HepG2 (cell line): ENCODE data around the gene GCLM. TPM values are rescaled to one million over a fixed set of nuclear protein-coding genes. Genes with fewer than 3 reads are reported as not detected.

Experiments used
- EP300 ChIP-seq, 3 experiments: sonication (generic) in 1 of 3; formaldehyde crosslinking in 1 of 3; IDR thresholded peaks; 2 replicates each; pipeline versions ENCODE4 v1.5.1 to v1.6.1; 2011 to 2020; ENCODE audit warnings: low read depth in 2 of 3, low read length in 2 of 3, borderline replicate concordance in 1 of 3, improper control_type of control experiment in 1 of 3, mild to moderate bottlenecking in 1 of 3, missing genetic modification reagents in 1 of 3, moderate library complexity in 1 of 3
- HDAC1 ChIP-seq: sonication (generic); formaldehyde crosslinking; IDR thresholded peaks from 2 replicates; pipeline ENCODE4 v1.5.1; 2020; ENCODE audit warnings: mild to moderate bottlenecking, missing genetic modification reagents
- HNF1B ChIP-seq: sonication (generic); formaldehyde crosslinking; IDR thresholded peaks from 2 replicates; pipeline ENCODE4 v1.5.1; 2020; ENCODE audit warnings: mild to moderate bottlenecking, moderate library complexity, missing genetic modification reagents
- HNF4G ChIP-seq, 2 experiments: sonication (generic) in 1 of 2; formaldehyde crosslinking in 1 of 2; IDR thresholded peaks; 2 replicates each; pipeline versions ENCODE4 v1.4.0 to v1.6.1; 2011 to 2020; ENCODE audit warnings: borderline replicate concordance in 2 of 2, low read depth in 2 of 2, mild to moderate bottlenecking in 2 of 2, low read length in 1 of 2, missing genetic modification reagents in 1 of 2, moderate library complexity in 1 of 2
- HOXD1 ChIP-seq: sonication (generic); formaldehyde crosslinking; IDR thresholded peaks from 2 replicates; pipeline ENCODE4 v1.5.0; 2020; ENCODE audit warnings: missing genetic modification reagents
- MED8 ChIP-seq: sonication (generic); formaldehyde crosslinking; IDR thresholded peaks from 2 replicates; pipeline ENCODE4 v1.8.1; 2023; ENCODE audit warnings: mild to moderate bottlenecking, missing genetic modification reagents; ENCODE audit not compliant: insufficient replicate concordance
- MYPOP ChIP-seq: sonication (generic); formaldehyde crosslinking; IDR thresholded peaks from 2 replicates; pipeline ENCODE4 v1.8.1; 2023; ENCODE audit warnings: mild to moderate bottlenecking, moderate library complexity, missing genetic modification reagents
- NFYB ChIP-seq: sonication (generic); formaldehyde crosslinking; IDR thresholded peaks from 2 replicates; pipeline ENCODE4 v1.4.0; 2020; ENCODE audit warnings: missing genetic modification reagents
- PTBP1 ChIP-seq: fragments of 200-400 bp; formaldehyde crosslinking; IDR thresholded peaks from 2 replicates; pipeline ENCODE4 v1.6.1; 2018; ENCODE audit warnings: low read length, low read depth; ENCODE audit not compliant: poor library complexity, severe bottlenecking
- SP140L ChIP-seq: sonication (generic); formaldehyde crosslinking; IDR thresholded peaks from 2 replicates; pipeline ENCODE4 v1.4.0; 2020; ENCODE audit warnings: missing genetic modification reagents, borderline replicate concordance
- SPEN ChIP-seq: sonication (generic); formaldehyde crosslinking; IDR thresholded peaks from 2 replicates; pipeline ENCODE4 v1.5.1; 2020; ENCODE audit warnings: low read depth, mild to moderate bottlenecking, missing genetic modification reagents
- TERF1 ChIP-seq: sonication (generic); formaldehyde crosslinking; IDR thresholded peaks from 2 replicates; pipeline ENCODE4 v1.8.0; 2022; ENCODE audit warnings: mild to moderate bottlenecking, missing genetic modification reagents, moderate library complexity
- U2AF2 ChIP-seq: fragments of 200-400 bp; formaldehyde crosslinking; IDR thresholded peaks from 2 replicates; pipeline ENCODE4 v1.6.1; 2017; ENCODE audit warnings: low read depth, mild to moderate bottlenecking, low read length
- ZFP91 ChIP-seq: sonication (generic); formaldehyde crosslinking; IDR thresholded peaks from 2 replicates; pipeline ENCODE4 v1.9.0; 2022; ENCODE audit warnings: missing genetic modification reagents, mild to moderate bottlenecking, borderline replicate concordance
- ZNF781 ChIP-seq: sonication (generic); formaldehyde crosslinking; IDR thresholded peaks from 2 replicates; pipeline ENCODE4 v1.5.1; 2020; ENCODE audit warnings: borderline replicate concordance, mild to moderate bottlenecking, missing genetic modification reagents; ENCODE audit errors: not compliant biosample characterization
- ZNF782 ChIP-seq: sonication (generic); formaldehyde crosslinking; IDR thresholded peaks from 2 replicates; pipeline ENCODE4 v1.4.0; 2020; ENCODE audit warnings: missing genetic modification reagents, mild to moderate bottlenecking, borderline replicate concordance
- ZNF83 ChIP-seq: sonication (generic); formaldehyde crosslinking; IDR thresholded peaks from 2 replicates; pipeline ENCODE4 v1.4.0; 2020; ENCODE audit warnings: missing genetic modification reagents, mild to moderate bottlenecking, borderline replicate concordance
- polyA plus RNA-seq, 8 experiments: library from polyadenylated mRNA; depleted of rRNA in 3 of 8; stranded (reverse) in 7 of 8; unstranded in 1 of 8; fragments of >200 nt; fragmentation: Illumina TruSeq in 4 of 8; extraction: Trizol in 4 of 8; gene quantifications; 2 replicates each; pipeline versions ENCODE4 v1.2.1 to v1.2.3, GENCODE V29; 2011 to 2016; ENCODE audit warnings: low read depth in 4 of 8, missing spikeins in 1 of 8, mixed read lengths in 1 of 8; ENCODE audit not compliant: insufficient read depth in 1 of 8
- total RNA-seq, 5 experiments: library from RNA; depleted of rRNA; stranded (reverse); fragments of >200 nt; fragmentation: Illumina TruSeq; extraction: Trizol; gene quantifications; 2 replicates each; pipeline ENCODE4 v1.2.3, GENCODE V29; 2016; ENCODE audit warnings: low read depth in 1 of 5
- TF ChIP-seq, protein P1 (sequence below): sonication (generic); formaldehyde crosslinking; IDR thresholded peaks from 2 replicates; pipeline ENCODE4 v1.9.0; 2021; ENCODE audit warnings: missing genetic modification reagents, mild to moderate bottlenecking, borderline replicate concordance

Gene GCLM
- total and polyA plus RNA-seq, 2 of the 13 experiments (the other 11 are each of a cell fraction or from before 2014, with no cell fraction given) = 8.7 to 29.9 TPM

GRCh38 chr1:93846992-93847810 lies 62.0 kb downstream of the GCLM start (continued):
- TF ChIP-seq MYPOP (CRISPR knock-in tag) = peak; percentile 94
- peak; percentile 56; the same call in 1 of the 2 replicates for TF ChIP-seq NFYB
- TF ChIP-seq SP140L (CRISPR knock-in tag) = no peak
- peak; percentile 77; the same call in 1 of the 2 replicates for TF ChIP-seq U2AF2
- peak; percentile 45 for TF ChIP-seq MED8 (CRISPR knock-in tag)
- peak; percentile 95; the same call in 1 of the 2 replicates for TF ChIP-seq ZNF83 (CRISPR knock-in tag)
- TF ChIP-seq TERF1 = no peak
- TF ChIP-seq HOXD1 (CRISPR knock-in tag) = peak; percentile 28; the same call in 1 of the 2 replicates
- peak; percentile 79; the same call in 1 of the 2 replicates for TF ChIP-seq SPEN (CRISPR knock-in tag)
- peak; percentile 77; the same call in 1 of the 2 replicates for TF ChIP-seq ZFP91 (CRISPR knock-in tag)
- TF ChIP-seq HNF4G (IDR thresholded peaks at IDR 0.05; ENCODE audit: borderline replicate concordance, low read depth, low read length) = peak; percentile 25; the same call in 1 of the 2 replicates
- TF ChIP-seq HNF4G (CRISPR knock-in tag; IDR thresholded peaks at IDR 0.05; ENCODE audit: borderline replicate concordance, low read depth) = no peak
- no peak for TF ChIP-seq ZNF781 (CRISPR knock-in tag)
- peak; percentile 59; the same call in 1 of the 2 replicates for TF ChIP-seq HDAC1
- 0 out of 2 replicates have a peak, but pooled peaks have one; percentile 8 for TF ChIP-seq HNF1B (CRISPR knock-in tag)
- no peak for TF ChIP-seq PTBP1
- TF ChIP-seq ZNF782 (CRISPR knock-in tag) = no peak
- TF ChIP-seq, protein P1, sequence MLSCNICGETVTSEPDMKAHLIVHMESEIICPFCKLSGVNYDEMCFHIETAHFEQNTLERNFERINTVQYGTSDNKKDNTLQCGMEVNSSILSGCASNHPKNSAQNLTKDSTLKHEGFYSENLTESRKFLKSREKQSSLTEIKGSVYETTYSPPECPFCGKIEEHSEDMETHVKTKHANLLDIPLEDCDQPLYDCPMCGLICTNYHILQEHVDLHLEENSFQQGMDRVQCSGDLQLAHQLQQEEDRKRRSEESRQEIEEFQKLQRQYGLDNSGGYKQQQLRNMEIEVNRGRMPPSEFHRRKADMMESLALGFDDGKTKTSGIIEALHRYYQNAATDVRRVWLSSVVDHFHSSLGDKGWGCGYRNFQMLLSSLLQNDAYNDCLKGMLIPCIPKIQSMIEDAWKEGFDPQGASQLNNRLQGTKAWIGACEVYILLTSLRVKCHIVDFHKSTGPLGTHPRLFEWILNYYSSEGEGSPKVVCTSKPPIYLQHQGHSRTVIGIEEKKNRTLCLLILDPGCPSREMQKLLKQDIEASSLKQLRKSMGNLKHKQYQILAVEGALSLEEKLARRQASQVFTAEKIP (CRISPR knock-in tag) = no peak
- TF ChIP-seq EP300 (IDR thresholded peaks at IDR 0.05; ENCODE audit: low read depth in 2 of 2, low read length in 2 of 2) = no peak
- 0 out of 2 replicates have a peak, but pooled peaks have one; percentile 22 for TF ChIP-seq EP300 (CRISPR knock-in tag; IDR thresholded peaks at IDR 0.05; ENCODE audit: borderline replicate concordance)
